Astrocyte of the spinal cord (primary cell): ENCODE results near the gene SLC38A11.

Source experiments
- DNase-seq: peaks from one replicate; pipeline ENCODE4 v3.0.0; 2011; ENCODE audit warnings: low read depth, low spot score
- H3K4me3 ChIP-seq: 2 replicates; pipeline ENCODE4 v1.5.1; 2011; ENCODE audit warnings: low read depth, mild to moderate bottlenecking, low read length, moderate library complexity
- CTCF ChIP-seq: IDR thresholded peaks from 2 replicates; pipeline ENCODE4 v1.5.1; 2012; ENCODE audit warnings: low read depth, mild to moderate bottlenecking, low read length, inconsistent platforms
- in situ Hi-C: cut with HindIII; loops from 2 replicates; pipeline ENCODE4 v1.10.0; 2017; ENCODE audit warnings: low sequenced_read_pairs

The SLC38A11 gene

GRCh38 chr2:164846276-164846675, 109.0 kb downstream of the SLC38A11 start:
- in situ Hi-C loops = no loop called here
- no peak for DNase-seq
- no peak for TF ChIP-seq CTCF
- no peak overlapping the region for H3K4me3 ChIP-seq
